ENCODE results near the gene CASR.

CASR gene

DNA sequence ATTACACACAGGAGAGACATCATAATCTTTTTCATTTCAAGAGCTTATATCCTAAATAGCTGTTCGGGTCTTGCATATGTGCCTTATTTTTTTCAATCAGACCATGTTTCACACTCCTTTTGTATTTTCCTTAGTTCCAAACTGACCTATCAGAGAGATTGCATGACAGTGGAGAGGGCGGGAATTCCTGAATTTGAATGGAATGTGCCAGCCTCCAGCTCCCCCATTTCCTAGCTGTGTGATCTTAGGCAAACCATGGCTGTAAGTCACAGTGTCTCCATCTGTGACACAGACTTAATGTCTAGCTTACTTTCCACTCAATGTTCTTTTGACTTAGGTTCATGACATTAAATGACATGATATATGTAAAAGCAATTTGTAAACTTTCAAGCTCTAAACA lies 79.6 kb downstream of the CASR start:
- TF ChIP-seq, protein P1, sequence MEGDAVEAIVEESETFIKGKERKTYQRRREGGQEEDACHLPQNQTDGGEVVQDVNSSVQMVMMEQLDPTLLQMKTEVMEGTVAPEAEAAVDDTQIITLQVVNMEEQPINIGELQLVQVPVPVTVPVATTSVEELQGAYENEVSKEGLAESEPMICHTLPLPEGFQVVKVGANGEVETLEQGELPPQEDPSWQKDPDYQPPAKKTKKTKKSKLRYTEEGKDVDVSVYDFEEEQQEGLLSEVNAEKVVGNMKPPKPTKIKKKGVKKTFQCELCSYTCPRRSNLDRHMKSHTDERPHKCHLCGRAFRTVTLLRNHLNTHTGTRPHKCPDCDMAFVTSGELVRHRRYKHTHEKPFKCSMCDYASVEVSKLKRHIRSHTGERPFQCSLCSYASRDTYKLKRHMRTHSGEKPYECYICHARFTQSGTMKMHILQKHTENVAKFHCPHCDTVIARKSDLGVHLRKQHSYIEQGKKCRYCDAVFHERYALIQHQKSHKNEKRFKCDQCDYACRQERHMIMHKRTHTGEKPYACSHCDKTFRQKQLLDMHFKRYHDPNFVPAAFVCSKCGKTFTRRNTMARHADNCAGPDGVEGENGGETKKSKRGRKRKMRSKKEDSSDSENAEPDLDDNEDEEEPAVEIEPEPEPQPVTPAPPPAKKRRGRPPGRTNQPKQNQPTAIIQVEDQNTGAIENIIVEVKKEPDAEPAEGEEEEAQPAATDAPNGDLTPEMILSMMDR (IDR thresholded peaks at IDR 0.05; ENCODE audit: low read depth, low read length, missing control alignments) = no peak
- no peak for DNase-seq (ENCODE audit: extremely low read depth, low read depth)
- H3K4me3 ChIP-seq (replicated peaks; ENCODE audit: low read depth, low read length) = no peak overlapping the region

GRCh38 chr3:122263974-122264588 lies 80.6 kb downstream of the CASR start:
- no peak for DNase-seq (ENCODE audit: extremely low read depth, low read depth)
- TF ChIP-seq, protein P1 (IDR thresholded peaks at IDR 0.05; ENCODE audit: low read depth, low read length, missing control alignments) = no peak
- H3K4me3 ChIP-seq (replicated peaks; ENCODE audit: low read depth, low read length) = no peak overlapping the region

GRCh38 chr3:122265957-122266356 lies 82.5 kb downstream of the CASR start:
- no peak overlapping the region for H3K4me3 ChIP-seq (replicated peaks; ENCODE audit: low read depth, low read length)
- DNase-seq (ENCODE audit: extremely low read depth, low read depth) = no peak
- TF ChIP-seq, protein P1 (IDR thresholded peaks at IDR 0.05; ENCODE audit: low read depth, low read length, missing control alignments) = no peak

- H3K4me3 ChIP-seq (replicated peaks; ENCODE audit: low read depth, low read length) = no peak overlapping the region
- TF ChIP-seq, protein P1 (IDR thresholded peaks at IDR 0.05; ENCODE audit: low read depth, low read length, missing control alignments) = no peak
- no peak for DNase-seq (ENCODE audit: extremely low read depth, low read depth)
Observed at GRCh38 chr3:122268257-122269024, 85.0 kb downstream of the CASR start.

DNA sequence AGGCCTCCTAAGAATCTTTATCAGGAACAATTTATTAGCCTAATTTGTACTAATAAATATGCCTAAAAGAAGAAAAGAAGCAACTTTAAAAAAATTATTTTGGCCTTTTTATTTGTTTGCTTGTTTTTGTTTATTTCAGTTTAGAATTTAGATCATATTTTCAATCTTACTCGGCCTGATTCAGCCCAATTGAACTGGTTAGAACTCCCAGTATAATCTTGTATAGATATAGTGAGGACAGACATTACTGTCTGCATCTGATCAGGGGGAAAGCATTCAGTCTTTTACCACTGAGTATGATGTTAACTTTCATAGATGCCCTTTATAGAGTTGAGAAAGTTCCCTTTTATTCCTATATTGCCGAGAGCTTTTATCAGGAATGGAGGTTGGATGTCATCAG lies 85.6 kb downstream of the CASR start:
- TF ChIP-seq, protein P1 (IDR thresholded peaks at IDR 0.05; ENCODE audit: low read depth, low read length, missing control alignments) = no peak
- H3K4me3 ChIP-seq (replicated peaks; ENCODE audit: low read depth, low read length) = no peak overlapping the region
- no peak for DNase-seq (ENCODE audit: extremely low read depth, low read depth)

DNA sequence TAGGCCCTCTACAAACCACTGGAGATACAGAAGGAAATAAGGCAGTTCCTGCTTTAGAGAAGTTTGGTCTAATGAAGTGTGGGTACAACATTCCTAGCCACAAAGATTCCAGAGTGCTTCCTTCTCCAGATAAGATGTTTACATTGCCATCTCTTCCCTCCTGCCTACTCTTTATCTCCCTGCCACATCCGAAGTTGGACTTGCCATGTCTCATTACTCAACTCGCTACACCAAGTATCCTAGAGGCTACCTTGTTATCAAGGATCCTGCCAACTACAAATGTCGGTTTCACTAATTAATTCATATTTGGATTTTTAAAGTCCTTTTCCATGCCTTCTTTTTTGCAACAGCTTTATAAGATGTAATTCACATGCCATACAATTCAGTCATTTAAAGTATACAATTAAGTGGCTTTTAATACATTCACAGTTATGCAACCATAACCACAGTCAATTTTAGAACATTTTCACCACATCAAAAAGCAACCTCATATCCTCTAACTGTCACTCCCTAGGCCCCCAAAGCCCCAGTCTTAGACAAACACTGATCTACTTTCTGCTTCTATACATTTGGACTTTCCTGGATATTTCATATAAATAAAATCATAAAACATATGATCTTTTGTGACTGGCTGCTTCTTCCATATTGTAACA lies 87.9 kb downstream of the CASR start:
- H3K4me3 ChIP-seq (replicated peaks; ENCODE audit: low read depth, low read length) = no peak overlapping the region
- DNase-seq (ENCODE audit: extremely low read depth, low read depth) = no peak
- TF ChIP-seq, protein P1 (IDR thresholded peaks at IDR 0.05; ENCODE audit: low read depth, low read length, missing control alignments) = no peak

Data from HFF-Myc (cell line).